ENCODE measurements around the gene MSL1.

MSL1 gene

GRCh38 chr17:40177275-40177874 is 55.6 kb downstream of the MSL1 start, which contains the start of gene RAPGEFL1:
Gene RAPGEFL1 (plus strand): TSS chr17:40177470. CDS start chr17:40177862, 392 bp downstream.
- TF ChIP-seq RAD21 (IDR thresholded peaks at IDR 0.05; ENCODE audit: low read depth) (no peak), TEAD4 (IDR thresholded peaks at IDR 0.05) (no peak), TAF1 (IDR thresholded peaks at IDR 0.05; ENCODE audit: low read depth) (peak; percentile 44; the same call in 1 of the 2 replicates), EGR1 (IDR thresholded peaks at IDR 0.05) (peak; percentile 83), NFIC (IDR thresholded peaks at IDR 0.05) (peak; percentile 34; the same call in 1 of the 2 replicates), FOXM1 (IDR thresholded peaks at IDR 0.05; ENCODE audit: borderline replicate concordance, low read depth) (no peak), CREB1 (IDR thresholded peaks at IDR 0.05; ENCODE audit: low read depth) (no peak), TCF12 (IDR thresholded peaks at IDR 0.05; ENCODE audit: low read depth) (no peak), YY1 (IDR thresholded peaks at IDR 0.05; ENCODE audit: low read depth) (no peak), ZBTB7A (IDR thresholded peaks at IDR 0.05; ENCODE audit: low read depth) (peak; percentile 34; the same call in 1 of the 2 replicates), CEBPB (IDR thresholded peaks at IDR 0.05) (no peak), EP300 (IDR thresholded peaks at IDR 0.05; ENCODE audit: borderline replicate concordance) (peak; percentile 42; the same call in 1 of the 2 replicates)
- TF ChIP-seq, protein P1, sequence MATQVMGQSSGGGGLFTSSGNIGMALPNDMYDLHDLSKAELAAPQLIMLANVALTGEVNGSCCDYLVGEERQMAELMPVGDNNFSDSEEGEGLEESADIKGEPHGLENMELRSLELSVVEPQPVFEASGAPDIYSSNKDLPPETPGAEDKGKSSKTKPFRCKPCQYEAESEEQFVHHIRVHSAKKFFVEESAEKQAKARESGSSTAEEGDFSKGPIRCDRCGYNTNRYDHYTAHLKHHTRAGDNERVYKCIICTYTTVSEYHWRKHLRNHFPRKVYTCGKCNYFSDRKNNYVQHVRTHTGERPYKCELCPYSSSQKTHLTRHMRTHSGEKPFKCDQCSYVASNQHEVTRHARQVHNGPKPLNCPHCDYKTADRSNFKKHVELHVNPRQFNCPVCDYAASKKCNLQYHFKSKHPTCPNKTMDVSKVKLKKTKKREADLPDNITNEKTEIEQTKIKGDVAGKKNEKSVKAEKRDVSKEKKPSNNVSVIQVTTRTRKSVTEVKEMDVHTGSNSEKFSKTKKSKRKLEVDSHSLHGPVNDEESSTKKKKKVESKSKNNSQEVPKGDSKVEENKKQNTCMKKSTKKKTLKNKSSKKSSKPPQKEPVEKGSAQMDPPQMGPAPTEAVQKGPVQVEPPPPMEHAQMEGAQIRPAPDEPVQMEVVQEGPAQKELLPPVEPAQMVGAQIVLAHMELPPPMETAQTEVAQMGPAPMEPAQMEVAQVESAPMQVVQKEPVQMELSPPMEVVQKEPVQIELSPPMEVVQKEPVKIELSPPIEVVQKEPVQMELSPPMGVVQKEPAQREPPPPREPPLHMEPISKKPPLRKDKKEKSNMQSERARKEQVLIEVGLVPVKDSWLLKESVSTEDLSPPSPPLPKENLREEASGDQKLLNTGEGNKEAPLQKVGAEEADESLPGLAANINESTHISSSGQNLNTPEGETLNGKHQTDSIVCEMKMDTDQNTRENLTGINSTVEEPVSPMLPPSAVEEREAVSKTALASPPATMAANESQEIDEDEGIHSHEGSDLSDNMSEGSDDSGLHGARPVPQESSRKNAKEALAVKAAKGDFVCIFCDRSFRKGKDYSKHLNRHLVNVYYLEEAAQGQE (IDR thresholded peaks at IDR 0.05; ENCODE audit: low read depth): no peak
- TF ChIP-seq, protein P2, sequence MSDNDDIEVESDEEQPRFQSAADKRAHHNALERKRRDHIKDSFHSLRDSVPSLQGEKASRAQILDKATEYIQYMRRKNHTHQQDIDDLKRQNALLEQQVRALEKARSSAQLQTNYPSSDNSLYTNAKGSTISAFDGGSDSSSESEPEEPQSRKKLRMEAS (IDR thresholded peaks at IDR 0.05): peak; percentile 97
- TF ChIP-seq, protein P3, sequence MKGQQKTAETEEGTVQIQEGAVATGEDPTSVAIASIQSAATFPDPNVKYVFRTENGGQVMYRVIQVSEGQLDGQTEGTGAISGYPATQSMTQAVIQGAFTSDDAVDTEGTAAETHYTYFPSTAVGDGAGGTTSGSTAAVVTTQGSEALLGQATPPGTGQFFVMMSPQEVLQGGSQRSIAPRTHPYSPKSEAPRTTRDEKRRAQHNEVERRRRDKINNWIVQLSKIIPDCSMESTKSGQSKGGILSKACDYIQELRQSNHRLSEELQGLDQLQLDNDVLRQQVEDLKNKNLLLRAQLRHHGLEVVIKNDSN (IDR thresholded peaks at IDR 0.05): no peak; the same call in 1 of the 2 replicates

- TF ChIP-seq, protein P1 (IDR thresholded peaks at IDR 0.05; ENCODE audit: low read depth): peak; percentile 53
- TF ChIP-seq, protein P2 (IDR thresholded peaks at IDR 0.05): no peak
- TF ChIP-seq ZBTB7A (IDR thresholded peaks at IDR 0.05; ENCODE audit: low read depth) (no peak), YY1 (IDR thresholded peaks at IDR 0.05; ENCODE audit: low read depth) (no peak), RAD21 (IDR thresholded peaks at IDR 0.05; ENCODE audit: low read depth) (no peak), CEBPB (IDR thresholded peaks at IDR 0.05) (no peak)
Measured at GRCh38 chr17:40178021-40178601, 56.3 kb downstream of the MSL1 start.

DNA sequence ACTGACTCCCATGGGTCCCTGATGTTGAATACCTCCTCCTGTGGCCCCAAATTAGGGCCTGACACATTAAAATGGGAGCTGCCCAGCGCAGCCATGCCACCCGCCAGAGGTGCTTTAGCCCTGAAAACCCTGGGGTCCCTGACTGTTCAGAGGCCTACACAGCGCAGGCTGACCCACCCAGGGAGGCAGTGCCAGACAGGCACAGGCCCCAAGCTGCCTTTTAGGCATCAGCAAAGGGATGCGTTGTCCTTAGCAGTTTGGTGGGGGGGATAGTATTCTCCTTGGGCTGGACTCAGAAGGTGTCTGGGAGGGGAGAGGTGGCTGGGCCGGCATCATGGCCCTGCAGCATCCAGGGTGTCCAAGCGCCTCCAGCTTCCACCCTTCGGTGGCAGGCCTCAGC is 56.9 kb downstream of the MSL1 start:
- TF ChIP-seq EGR1 (IDR thresholded peaks at IDR 0.05): no peak
- TF ChIP-seq, protein P1 (IDR thresholded peaks at IDR 0.05; ENCODE audit: low read depth): no peak
- TF ChIP-seq NFIC (IDR thresholded peaks at IDR 0.05): no peak
- TF ChIP-seq YY1 (IDR thresholded peaks at IDR 0.05; ENCODE audit: low read depth): no peak
- no peak for TF ChIP-seq CEBPB (IDR thresholded peaks at IDR 0.05)

DNA sequence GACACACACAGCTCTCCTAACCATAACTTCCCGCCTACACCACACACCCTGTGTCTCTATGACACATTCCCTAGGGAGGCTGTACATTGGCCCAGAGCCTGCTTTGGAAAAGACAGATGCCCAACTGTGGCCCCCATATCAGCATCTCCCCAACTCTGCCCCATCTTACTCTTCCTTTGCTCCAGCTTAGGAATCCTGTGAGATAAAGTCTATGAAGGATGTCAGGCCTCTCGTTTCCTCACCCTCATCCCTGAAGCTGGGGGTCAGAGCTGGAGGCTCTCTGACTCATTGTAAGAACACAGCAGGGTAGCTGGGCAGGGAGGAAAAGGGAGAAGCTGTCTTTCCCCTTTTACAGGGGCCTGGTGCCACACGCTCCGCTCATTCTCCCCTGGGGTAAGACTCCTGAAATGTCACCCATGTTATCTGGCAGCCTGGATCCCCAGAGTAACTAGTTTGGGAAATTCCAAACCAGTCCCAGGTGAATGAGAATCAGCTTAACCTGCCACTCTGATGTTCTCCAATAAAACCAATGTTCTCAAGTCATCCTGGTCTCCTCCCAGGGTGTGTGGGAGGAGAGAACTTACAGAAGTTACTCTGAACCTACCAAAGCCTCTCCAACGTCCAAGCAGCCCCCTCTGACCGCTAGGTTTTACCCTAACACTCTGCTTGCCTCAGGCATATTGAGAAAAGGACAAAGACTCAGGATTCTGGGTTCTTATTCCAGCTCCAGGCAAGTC is 58.3 kb downstream of the MSL1 start:
- TF ChIP-seq NFIC (IDR thresholded peaks at IDR 0.05) (0 out of 2 replicates have a peak, but pooled peaks have one; percentile 6), EP300 (IDR thresholded peaks at IDR 0.05; ENCODE audit: borderline replicate concordance) (no peak), FOXM1 (IDR thresholded peaks at IDR 0.05; ENCODE audit: borderline replicate concordance, low read depth) (no peak), YY1 (IDR thresholded peaks at IDR 0.05; ENCODE audit: low read depth) (no peak), TEAD4 (IDR thresholded peaks at IDR 0.05) (no peak)
- TF ChIP-seq, protein P1 (IDR thresholded peaks at IDR 0.05; ENCODE audit: low read depth): no peak
